Measurements from ENCODE around the gene KLC4.

GRCh38 chr6:43032326-43032725 is 27.1 kb upstream of the KLC4 start:
- TF ChIP-seq CTCF (IDR thresholded peaks at IDR 0.05) (no peak), EZH2phosphoT487 (IDR thresholded peaks at IDR 0.05) (no peak)

All from neural progenitor cell (in vitro differentiated cells).